Measurements from ENCODE around the gene ACTL8.

The ACTL8 gene

GRCh38 chr1:17839641-17840196 is 84.6 kb downstream of the ACTL8 start:
- TF ChIP-seq FOXM1 (IDR thresholded peaks at IDR 0.05; ENCODE audit: borderline replicate concordance, low read depth): no peak
- TF ChIP-seq, protein P1, sequence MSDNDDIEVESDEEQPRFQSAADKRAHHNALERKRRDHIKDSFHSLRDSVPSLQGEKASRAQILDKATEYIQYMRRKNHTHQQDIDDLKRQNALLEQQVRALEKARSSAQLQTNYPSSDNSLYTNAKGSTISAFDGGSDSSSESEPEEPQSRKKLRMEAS (IDR thresholded peaks at IDR 0.05): no peak
- no peak for TF ChIP-seq REST (IDR thresholded peaks at IDR 0.05; ENCODE audit: low read depth)

DNA sequence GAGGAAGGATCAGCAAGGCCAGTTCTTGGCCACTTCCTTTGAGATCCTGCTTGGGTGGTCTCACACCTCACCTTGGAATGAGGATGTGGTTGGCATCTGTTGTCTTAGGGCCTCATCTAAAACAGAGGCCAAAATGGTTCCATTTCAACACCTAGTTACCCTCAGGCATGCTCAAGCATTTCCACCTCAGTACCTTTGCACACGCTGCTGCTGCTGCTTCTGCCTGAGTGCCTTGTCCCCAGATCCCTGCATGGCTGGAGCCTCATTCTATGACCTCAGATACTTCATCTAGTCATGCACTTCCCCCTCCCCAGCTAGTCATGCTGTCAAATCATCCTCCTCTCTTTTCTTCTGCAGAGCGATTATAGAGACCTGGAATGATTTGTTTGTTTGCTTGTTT is 86.8 kb downstream of the ACTL8 start:
- TF ChIP-seq TEAD4 (IDR thresholded peaks at IDR 0.05): no peak
- TF ChIP-seq TAF1 (IDR thresholded peaks at IDR 0.05; ENCODE audit: low read depth): no peak
- no peak for TF ChIP-seq FOXM1 (IDR thresholded peaks at IDR 0.05; ENCODE audit: borderline replicate concordance, low read depth)
- no peak for TF ChIP-seq EP300 (IDR thresholded peaks at IDR 0.05; ENCODE audit: borderline replicate concordance)
- TF ChIP-seq, protein P2, sequence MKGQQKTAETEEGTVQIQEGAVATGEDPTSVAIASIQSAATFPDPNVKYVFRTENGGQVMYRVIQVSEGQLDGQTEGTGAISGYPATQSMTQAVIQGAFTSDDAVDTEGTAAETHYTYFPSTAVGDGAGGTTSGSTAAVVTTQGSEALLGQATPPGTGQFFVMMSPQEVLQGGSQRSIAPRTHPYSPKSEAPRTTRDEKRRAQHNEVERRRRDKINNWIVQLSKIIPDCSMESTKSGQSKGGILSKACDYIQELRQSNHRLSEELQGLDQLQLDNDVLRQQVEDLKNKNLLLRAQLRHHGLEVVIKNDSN (IDR thresholded peaks at IDR 0.05): no peak
- TF ChIP-seq YY1 (IDR thresholded peaks at IDR 0.05; ENCODE audit: low read depth): no peak
- no peak for TF ChIP-seq CEBPB (IDR thresholded peaks at IDR 0.05)
- no peak for TF ChIP-seq RAD21 (IDR thresholded peaks at IDR 0.05; ENCODE audit: low read depth)
- no peak for TF ChIP-seq NFIC (IDR thresholded peaks at IDR 0.05)
- no peak for TF ChIP-seq TCF12 (IDR thresholded peaks at IDR 0.05; ENCODE audit: low read depth)
- no peak for TF ChIP-seq EGR1 (IDR thresholded peaks at IDR 0.05)
- TF ChIP-seq, protein P1 (IDR thresholded peaks at IDR 0.05): no peak
- TF ChIP-seq REST (IDR thresholded peaks at IDR 0.05; ENCODE audit: low read depth): no peak
- no peak for TF ChIP-seq CREB1 (IDR thresholded peaks at IDR 0.05; ENCODE audit: low read depth)
- no peak for TF ChIP-seq ZBTB7A (IDR thresholded peaks at IDR 0.05; ENCODE audit: low read depth)

DNA sequence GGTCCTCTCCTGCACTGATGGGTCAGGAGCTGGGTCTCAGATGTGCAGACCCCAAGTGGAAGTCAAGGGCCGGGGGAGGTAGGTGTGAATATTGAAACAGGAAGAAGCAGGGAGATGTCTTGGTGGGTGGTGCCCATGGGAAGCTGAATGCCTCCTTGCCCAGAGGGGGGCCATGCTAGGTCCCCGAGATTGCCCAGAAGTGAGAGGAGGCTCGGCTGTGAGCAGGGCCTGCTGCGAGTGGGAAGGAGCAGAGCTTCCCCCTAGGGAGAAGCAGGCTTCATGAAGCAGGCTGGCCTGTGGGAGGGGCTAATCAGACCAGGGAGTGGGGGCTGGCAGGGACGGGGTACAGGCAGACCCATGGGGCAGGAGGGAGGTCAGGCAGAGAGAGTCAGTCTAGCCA is 87.6 kb downstream of the ACTL8 start:
- TF ChIP-seq NFIC (IDR thresholded peaks at IDR 0.05) (no peak), CREB1 (IDR thresholded peaks at IDR 0.05; ENCODE audit: low read depth) (no peak), RAD21 (IDR thresholded peaks at IDR 0.05; ENCODE audit: low read depth) (no peak), EP300 (IDR thresholded peaks at IDR 0.05; ENCODE audit: borderline replicate concordance) (no peak), YY1 (IDR thresholded peaks at IDR 0.05; ENCODE audit: low read depth) (no peak), EGR1 (IDR thresholded peaks at IDR 0.05) (no peak), TAF1 (IDR thresholded peaks at IDR 0.05; ENCODE audit: low read depth) (no peak), TEAD4 (IDR thresholded peaks at IDR 0.05) (no peak), ZBTB7A (IDR thresholded peaks at IDR 0.05; ENCODE audit: low read depth) (no peak), FOXM1 (IDR thresholded peaks at IDR 0.05; ENCODE audit: borderline replicate concordance, low read depth) (no peak), TCF12 (IDR thresholded peaks at IDR 0.05; ENCODE audit: low read depth) (no peak), CEBPB (IDR thresholded peaks at IDR 0.05) (no peak), REST (IDR thresholded peaks at IDR 0.05; ENCODE audit: low read depth) (no peak)
- TF ChIP-seq, protein P1 (IDR thresholded peaks at IDR 0.05): no peak
- TF ChIP-seq, protein P2 (IDR thresholded peaks at IDR 0.05): no peak

DNA sequence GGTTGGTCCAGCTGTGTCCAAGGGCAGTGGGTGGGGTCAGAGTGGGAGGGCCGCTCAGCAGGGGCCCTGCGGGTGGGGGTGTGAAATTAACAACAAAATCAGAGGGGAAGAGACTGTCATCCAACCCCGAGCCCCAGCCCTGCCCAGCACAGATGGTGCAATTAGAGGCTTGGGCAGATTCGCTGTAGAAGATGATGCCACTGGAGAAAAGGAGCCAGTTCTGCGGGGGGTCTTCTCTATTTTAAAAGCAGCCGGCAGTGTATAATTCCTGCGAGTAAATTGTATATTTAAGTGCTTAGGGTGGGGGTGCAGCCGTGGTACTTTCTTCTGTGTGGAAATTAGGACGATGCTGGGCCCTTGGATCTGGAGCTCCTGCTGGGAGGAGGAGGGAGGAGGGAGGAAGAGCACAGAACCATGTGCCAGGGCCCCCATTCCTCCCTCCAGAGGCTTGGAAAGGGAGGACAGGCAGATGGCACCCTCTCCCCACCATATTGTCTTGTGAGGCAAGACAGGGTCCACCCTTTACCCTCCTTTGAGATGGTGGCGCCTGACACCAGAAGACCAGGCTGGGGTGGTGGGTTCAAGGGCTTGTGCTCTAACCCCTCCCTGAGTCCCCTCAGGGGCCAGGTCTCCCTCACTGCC is 89.2 kb downstream of the ACTL8 start:
- no peak for TF ChIP-seq EP300 (IDR thresholded peaks at IDR 0.05; ENCODE audit: borderline replicate concordance)
- no peak for TF ChIP-seq RAD21 (IDR thresholded peaks at IDR 0.05; ENCODE audit: low read depth)
- no peak for TF ChIP-seq EGR1 (IDR thresholded peaks at IDR 0.05)
- TF ChIP-seq CREB1 (IDR thresholded peaks at IDR 0.05; ENCODE audit: low read depth): no peak
- TF ChIP-seq REST (IDR thresholded peaks at IDR 0.05; ENCODE audit: low read depth): no peak
- TF ChIP-seq TCF12 (IDR thresholded peaks at IDR 0.05; ENCODE audit: low read depth): no peak
- TF ChIP-seq FOXM1 (IDR thresholded peaks at IDR 0.05; ENCODE audit: borderline replicate concordance, low read depth): no peak
- no peak for TF ChIP-seq CEBPB (IDR thresholded peaks at IDR 0.05)
- no peak for TF ChIP-seq TEAD4 (IDR thresholded peaks at IDR 0.05)
- no peak for TF ChIP-seq TAF1 (IDR thresholded peaks at IDR 0.05; ENCODE audit: low read depth)

All from Ishikawa (cell line).